NCI-H2171 treated with DMSO at 0.1 percent for 48 hours (cell line): ENCODE results near the gene NFYB.
"Not testable (repeated sequence)": the region's sequence is repeated elsewhere in the genome, so short reads cannot be mapped to it uniquely, and the experiment has no call there.

Experiments used
- DNase-seq: peaks from one replicate; lab custom pipeline; 2025; lab: John Stamatoyannopoulos, UW

The NFYB gene

DNA sequence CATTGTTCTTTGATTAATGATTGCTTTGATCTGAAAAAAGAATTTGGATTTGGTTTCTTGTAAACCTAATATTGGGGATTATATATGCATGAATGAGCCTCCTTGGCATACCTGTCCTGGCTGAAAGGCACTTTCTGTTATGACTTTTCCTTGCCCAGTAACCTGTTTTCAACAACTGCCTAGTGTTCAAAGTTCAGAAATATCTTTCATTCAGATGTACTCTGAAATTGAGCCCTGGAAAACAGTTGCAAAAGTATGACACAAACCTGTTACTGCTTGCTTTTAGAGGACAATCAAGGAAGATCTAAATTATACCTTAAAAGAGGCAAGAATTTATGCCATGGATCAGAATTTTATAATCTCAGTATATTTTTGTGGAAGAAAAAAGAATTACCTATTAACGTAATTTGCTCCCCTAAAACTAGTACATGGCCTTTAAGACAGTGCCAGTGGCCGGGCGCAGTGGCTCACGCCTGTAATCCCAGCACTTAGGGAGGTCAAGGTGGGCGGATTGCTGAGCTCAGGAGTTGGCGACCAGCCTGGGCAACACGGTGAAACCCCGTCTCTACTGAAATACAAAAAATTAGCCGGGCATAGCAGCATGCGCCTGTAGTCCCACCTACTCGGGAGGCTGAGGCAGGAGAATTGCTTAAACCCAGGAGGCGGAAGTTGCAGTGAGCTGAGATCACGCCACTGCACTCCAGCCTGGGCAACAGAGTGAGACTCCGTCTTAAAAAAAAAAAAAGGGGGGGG lies 23.0 kb downstream of the NFYB start:
- not testable (repeated sequence) for DNase-seq

DNA sequence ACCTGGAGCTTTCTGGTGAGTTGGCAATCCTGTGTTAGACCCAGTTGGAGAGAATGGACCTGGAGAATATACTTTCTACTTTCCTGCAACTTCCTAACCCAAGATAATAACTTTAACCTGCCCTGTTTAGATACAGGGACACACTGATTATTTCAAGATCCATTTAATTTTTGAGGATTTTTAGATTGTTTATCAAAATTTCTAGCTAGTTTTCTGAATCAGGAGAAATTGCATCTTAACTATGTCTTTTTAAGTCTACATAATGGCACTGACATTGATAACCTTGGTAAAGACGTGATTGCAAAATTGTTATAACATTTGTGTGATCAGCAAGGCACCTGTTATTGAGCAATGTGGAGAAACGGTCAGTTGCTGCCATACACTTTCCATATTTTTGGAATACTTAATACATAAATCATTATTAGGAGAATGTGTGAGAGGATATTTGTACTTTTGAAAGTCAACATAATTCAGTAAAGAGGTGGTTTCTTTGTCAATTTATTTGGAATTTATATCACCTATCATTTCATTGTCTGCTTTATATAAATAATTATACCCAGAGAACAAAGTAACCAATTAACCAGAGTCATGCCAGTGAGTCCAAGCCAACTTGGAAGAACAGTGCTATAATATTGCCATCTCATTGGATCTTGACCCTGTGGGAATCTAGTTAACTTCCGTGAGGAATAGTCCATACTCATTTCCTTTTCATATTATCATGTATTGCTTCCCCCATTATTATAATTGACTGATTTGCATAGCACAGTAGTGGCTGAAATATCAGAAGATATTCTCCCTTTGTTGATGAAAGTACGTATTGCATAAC lies 28.4 kb downstream of the NFYB start:
- no peak for DNase-seq

DNA sequence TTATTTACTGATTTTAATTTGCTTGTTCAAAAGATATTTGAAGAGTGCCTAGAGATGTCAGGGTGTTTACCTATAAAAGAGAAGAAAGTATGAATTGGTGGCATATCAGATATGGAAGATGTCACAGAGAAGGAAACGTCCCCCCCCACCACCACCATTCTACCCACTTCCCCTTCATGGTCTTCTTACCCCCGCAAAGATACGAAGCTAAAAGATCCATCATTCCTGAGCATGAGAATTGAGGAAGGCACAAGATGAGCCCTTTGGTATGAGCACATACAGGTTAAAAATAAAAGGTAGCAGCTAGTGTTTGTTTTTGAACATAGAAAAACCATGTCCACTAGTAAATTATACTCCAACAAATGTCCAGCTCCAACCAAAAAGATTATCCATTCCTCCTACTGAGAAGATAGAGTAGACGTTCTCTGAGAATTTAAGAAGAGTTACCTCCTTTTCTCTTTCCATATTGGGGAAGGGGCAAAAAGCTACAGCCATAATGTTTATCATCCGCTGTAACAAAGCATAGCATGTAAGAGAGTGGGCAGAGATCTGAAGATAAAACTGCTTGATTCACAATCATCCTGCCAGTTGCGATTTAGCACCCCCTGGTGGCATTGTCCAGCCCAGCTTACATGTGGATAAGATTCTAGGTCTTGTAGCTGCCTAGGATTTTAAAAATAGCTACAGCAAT lies 29.1 kb downstream of the NFYB start:
- peak; percentile 76 for DNase-seq

DNA sequence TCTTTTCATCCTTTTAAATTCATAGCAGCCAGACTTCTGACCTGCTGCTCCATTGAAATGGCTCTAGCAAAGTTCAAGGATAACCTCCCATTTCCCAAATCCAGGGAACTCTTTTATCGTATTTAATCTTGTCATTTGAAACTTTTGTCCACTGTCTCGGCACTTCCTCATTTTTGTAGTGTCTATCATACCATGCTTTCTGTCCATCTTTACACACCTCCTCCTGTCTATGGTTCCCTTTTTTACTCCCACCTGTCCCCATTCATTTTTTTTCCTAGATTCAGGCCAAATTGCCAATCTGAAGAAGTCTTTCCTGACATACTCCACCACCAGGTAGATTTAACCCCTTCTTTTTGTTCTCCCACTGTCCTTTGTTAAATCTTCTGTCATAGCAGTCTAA lies 31.0 kb downstream of the NFYB start:
- no peak for DNase-seq

DNA sequence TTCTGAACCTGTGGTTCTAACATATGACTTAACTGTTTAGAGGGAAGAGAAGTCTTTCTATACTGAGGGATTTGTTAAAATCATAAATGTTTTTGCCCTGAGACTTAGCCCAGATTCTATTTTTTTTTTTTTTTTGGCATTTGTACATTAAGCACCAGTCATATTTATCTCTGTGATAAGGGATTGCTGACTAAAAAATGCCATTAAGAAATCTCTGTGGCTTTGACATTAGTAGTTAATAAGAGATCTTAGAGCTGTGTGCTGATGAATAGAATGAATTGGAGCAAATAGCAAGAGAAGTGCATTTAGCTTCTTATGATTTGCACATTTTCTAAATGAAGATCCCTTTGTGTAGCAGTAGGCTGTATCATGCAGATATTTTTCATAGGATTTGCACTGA lies 32.5 kb downstream of the NFYB start:
- no peak for DNase-seq

DNA sequence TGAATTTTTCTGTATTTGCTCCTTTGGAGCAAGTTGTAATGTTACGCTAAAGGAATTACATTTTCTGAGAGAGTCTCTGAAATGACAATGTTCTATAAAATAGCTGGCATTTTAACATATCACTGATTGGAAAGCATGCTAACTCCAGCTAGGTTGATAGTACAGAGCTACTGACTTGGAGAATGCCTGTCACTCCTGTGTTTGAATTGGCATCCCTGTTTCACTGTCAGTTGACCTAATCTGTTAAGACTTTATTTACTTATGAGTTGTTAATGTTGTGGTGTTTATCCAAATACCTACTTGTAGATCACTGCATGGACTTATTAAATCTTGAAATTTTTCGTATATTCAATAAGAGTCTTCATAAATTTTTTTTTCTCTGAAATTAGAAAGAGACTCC lies 40.1 kb downstream of the NFYB start:
- DNase-seq: no peak

DNA sequence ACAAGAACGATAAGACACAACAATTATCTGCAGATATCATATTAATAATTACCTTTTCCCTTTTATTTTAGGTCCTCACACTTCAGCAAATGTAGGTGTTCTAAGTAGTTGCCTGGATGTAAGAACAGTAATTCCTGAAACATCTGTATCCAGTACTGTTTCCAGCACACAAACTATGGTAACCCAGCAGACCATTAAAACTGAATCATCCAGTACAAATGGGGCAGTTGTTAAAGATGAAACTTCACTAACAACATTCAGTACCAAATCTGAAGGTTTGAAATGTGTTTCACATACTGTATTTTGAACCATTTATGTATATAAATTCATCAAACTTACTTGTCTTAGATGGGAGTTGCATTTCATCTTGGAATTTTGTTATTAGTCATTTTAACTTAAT lies 42.7 kb downstream of the NFYB start:
- DNase-seq: no peak

DNA sequence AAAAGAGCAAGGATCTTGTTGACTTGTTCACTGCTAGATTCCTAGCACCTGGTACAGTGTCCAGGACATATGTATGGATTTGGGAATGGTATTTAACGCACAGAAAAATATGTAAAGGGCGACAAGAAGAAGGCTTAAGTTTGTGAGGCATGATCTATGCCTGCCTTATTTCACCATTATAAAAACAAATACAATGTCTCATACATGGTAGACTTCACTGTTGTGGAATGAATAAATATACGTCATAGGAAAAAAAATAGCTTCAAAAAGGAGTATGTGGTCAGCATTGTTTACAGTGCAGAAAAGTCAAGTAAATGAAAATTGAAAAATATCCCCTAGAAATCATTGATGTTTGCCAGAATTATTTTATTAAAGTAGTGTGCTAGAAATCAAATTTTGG lies 43.7 kb downstream of the NFYB start:
- DNase-seq: no peak

DNA sequence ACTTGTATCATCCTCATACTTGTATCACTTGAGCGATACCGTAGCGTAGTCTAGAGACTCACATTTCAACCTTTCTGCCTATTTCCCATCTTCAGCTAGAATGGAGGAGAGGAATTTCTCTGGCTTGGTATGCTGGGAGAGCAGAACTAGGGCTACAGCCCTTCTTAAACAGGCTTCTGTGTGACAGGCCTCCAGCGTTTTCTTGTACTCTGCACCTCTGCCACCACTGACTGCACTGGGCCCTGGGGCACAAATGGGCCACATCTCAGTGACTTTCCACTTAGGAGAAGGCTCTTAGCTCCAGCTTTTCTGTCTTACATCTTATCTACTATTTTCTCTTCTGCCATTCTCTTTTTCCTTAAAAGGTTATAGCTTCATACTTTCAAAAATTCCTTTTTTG lies 46.9 kb downstream of the NFYB start:
- DNase-seq: no peak

DNA sequence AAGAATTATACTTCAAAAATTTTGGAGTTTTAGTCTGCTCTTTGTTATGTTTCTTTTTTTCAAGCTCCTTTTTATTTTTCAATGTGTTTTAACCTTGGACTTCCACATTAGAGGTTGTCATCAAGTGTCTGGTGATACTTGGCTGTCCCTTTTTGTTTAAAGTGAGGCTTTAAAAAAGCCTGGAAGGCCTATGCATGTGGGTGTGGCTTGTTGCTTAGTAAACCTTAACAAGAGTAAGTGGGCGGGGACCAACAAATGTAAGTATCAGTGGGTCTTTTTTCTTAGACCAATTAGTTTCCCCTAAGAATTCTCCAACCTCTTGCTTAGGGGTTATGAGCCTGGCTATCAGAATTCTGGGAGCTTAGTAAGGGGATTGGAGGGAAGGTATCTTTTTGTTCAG lies 47.3 kb downstream of the NFYB start:
- DNase-seq: no peak

DNA sequence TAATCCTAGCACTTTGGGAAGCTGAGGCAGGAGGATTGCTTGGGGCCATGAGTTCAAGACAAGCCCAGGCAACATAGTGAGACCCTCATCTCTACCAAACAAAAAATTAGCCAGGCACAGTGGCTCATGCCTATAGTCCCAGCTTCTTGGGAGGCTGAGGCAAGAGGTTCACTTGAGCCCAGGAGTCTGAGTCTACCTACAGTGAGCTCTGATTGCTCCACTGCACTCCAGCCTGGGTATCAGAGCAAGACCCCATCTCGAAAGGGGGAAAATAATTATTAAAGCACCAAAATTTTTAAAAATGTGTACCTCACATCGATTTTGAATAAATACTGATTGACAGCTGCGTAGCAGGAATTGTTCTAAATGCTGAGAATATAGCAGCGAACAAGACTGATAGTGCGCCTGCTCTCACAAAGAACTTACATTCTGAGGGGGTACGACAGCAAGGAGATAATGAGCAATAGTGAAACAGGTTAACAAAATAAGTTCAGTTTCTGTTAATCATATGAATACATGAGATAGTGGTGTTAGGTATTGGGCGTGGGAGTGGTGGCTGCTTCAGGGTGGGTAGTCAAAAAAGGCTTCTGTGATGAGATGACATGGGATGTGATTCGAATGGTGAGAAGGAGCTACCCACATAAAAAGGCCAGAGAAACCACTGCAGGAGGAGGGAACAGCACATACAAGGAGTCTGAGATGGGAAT lies 54.1 kb downstream of the NFYB start:
- no peak for DNase-seq

DNA sequence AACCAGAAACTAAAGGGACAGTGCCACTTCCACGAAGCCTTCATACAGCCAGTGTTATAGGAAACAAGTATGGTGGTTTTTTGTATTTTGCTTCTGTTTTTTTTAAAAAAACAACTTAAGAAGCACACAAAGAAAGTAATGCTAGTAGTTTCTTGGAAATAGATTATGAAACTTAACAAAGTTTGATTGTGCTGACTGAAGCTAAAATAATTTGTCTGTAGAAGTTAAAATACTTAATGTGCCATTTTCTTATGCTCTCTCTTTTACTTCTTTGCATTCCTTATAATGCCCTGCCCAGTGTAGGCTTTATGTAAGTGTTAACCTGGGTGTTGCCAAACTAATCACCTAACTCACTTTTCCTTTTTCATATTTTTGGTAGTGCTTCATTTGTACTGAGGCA lies 57.2 kb downstream of the NFYB start:
- no peak for DNase-seq

DNA sequence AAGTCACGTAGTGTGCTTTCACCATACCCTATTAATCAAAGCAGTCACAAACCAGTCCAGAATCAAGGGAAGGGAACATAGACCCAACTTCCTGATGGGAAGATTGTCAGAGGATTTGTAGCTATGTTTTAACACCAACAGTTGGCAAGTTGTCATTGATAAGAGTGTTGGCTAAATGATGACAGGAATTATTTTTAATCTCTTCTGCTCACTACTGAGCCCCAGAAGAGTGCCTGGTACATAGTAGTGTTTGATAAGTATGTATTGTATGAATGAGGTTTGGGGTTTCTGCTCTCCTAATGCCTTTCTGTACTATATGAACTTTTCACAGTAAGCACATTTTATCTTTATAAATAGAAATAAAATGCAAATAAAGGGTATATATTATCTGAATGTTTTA lies 59.0 kb downstream of the NFYB start:
- DNase-seq: no peak

DNA sequence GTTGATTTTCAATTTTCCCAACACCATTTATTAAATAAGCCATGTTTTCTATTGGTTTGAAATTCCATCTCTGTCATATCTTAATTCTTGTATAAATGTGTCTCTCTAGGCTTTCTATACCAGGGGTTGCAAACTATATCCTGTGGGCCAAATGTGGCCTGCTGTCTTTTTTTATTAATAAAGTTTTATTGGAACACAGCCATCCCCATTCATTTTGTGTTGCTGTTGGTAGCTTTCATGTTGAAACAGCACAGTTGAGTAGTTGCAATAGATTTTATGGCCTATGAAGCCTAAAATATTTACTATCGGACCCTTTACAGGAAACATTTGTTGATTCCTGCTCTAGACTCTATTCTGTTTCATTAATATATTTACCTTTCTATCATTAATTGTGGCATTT lies 64.3 kb downstream of the NFYB start:
- DNase-seq: no peak

DNA sequence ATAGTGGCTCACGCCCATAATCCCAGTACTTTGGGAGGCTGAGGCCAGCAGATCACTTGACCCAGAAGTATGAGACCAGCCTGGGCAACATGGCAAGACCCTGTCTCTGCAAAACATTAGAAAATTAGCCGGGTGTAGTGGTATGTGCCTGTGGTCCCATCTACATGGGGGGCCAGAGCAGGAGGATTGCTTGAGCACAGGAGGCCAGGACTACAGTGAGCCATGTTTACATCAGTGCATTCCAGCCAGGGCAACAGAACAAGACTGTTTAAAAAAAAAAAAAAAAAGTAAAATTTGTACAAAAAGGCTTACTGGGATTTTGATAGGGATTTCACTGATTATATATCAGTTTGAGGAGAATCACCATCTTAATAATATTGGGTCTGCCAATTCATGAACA lies 65.9 kb downstream of the NFYB start:
- DNase-seq: no peak
